Astrocyte of the cerebellum (primary cell): ENCODE results near the gene COL4A3.

Experiments used
- DNase-seq: peaks from one replicate; pipeline ENCODE4 v3.0.0-alpha.2; 2011; ENCODE audit warnings: low read depth
- H3K4me3 ChIP-seq: 2 replicates; pipeline ENCODE4 v1.5.1; 2011; ENCODE audit warnings: mild to moderate bottlenecking, low read depth, low read length, moderate library complexity
- CTCF ChIP-seq: IDR thresholded peaks from 2 replicates; pipeline ENCODE4 v1.5.1; 2012; ENCODE audit warnings: low read length, low read depth, moderate library complexity, mild to moderate bottlenecking; ENCODE audit errors: missing control alignments
- in situ Hi-C: cut with HindIII; loops from 2 replicates; pipeline ENCODE4 v1.10.0; 2017; ENCODE audit warnings: low sequenced_read_pairs

Gene COL4A3

DNA sequence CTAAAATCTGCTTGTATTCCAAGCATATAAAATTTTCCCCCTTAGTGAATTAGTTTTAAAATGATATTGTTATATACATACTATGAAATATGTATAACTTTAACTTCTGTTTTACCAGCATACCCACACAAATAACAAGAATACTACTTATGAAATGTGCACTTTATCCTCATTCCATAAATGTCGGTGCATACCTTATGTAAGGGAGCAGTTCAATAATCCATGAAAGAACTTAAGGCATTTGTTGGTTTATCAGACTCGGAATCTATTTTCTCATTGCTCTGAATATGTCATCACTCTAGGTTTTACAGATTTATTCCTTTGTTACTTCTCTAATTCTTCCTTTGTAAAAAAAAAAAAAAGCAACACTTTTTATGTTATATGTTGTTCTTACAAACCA lies 148.2 kb downstream of the COL4A3 start:
- TF ChIP-seq CTCF = no peak
- DNase-seq = no peak
- no peak overlapping the region for H3K4me3 ChIP-seq
- in situ Hi-C loops = loop anchor here (5.0 kb wide), 1 partner anchor 70 kb away; no protein-coding TSS in a partner anchor

DNA sequence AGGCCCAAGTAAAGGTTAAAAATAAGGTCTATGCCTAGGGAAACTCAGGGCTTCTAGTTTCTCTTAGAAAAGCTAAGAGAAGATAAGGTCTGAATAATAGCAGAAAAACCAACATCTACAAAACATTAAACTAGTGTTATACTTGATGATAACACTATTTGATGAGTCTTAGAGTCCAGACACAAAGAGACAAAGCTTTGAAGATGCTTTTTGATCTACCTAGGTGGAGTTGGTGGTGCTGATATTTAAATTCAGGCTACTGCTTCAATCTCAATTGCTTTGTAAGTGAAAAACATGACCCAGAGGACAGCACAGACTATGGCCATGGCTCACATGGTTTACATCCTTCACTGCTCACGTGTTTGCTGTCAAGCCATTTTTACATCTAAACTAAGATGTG lies 148.9 kb downstream of the COL4A3 start:
- in situ Hi-C loops = loop anchor here (5.0 kb wide), 1 partner anchor 71 kb away; no protein-coding TSS in a partner anchor
- TF ChIP-seq CTCF = no peak
- no peak overlapping the region for H3K4me3 ChIP-seq
- no peak for DNase-seq

DNA sequence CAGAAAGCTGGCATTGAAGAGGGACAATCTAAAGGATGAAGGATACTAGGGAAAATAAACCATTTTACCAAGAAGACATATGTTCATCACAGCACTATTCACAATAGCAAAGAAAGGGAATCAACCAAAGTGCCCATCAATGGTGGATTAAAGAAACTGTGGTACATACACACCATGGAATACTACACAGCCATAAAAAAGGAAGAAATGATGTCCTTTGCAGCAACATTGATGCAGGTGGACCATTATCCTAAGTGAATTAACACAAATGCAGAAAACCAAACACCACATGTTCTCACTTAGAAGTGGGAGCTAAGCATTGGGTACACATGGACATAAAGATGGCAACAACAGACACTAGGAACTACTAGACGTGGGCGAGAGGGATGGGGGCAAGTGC lies 153.4 kb downstream of the COL4A3 start:
- no peak overlapping the region for H3K4me3 ChIP-seq
- in situ Hi-C loops = no loop called here
- TF ChIP-seq CTCF = no peak
- DNase-seq = no peak

DNA sequence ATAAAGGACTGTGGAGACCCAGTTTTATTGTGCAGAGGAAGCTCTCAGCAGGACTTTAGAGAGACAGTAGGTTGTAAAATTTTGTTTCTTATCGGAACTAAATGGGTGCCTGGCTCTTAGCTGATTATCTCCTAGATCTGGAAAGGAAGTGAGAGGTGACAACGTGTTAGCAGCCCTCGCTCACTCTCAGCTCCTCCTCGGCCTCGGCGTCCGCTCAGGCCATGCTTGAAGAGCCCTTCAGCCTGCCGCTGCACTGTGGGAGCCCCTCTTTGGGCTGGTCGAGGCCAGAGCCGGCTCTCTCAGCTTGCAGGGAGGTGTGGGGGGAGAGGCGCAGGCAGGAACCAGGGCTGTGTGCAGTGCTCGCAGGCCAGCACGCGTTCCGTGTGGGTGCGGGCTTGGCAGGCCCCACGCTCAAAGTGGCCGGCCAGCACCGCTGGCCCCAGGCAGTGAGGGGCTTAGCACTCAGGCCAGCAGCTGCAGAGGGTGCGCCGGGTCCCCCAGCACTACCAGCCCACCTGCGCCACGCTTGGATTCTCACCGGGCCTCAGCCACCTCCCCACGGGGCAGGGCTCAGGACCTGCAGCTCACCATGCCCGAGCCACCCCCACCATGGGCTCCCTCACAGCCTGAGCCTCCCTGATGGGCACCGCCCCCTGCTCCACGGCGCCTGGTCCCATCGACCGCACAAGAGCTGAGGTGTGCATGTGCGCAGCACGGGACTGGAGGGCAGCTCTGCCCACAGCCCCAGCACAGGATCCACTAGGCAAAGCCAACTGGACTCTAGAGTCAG lies 156.1 kb downstream of the COL4A3 start:
- H3K4me3 ChIP-seq = no peak overlapping the region
- DNase-seq = no peak
- in situ Hi-C loops = no loop called here
- no peak for TF ChIP-seq CTCF

DNA sequence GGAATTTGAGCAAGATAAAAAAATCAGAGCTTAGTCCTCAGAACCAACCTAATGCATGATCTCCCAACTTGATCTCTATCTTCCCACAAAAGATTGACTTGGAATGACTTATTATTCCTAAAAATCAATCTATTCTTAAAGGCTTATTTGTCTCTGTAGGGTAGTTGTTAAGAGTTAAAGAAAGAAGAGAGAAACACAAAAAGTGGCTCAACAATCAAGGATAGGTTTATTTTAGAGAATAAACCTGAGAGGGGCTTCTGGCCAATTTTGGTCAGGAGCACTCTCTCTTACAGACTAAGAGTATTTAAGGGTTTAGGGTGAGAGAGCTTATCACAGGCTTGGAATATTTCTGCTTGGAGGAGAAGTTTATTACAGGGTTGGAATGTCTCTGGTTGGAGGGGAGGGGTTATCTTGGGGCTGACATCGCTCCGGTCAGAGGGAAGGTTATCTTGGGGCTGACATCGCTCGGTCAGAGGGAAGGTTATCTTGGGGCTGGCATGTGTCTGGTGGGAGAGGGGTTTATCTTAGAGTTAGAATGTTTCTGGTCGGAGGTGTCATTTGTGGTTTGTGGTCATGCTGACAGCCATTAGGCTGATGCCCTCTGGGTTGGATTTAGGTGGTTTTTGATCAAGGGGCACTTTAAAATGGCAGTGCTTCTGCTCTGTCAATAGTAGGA lies 158.2 kb downstream of the COL4A3 start:
- H3K4me3 ChIP-seq = no peak overlapping the region
- DNase-seq = no peak
- TF ChIP-seq CTCF = no peak
- in situ Hi-C loops = no loop called here

GRCh38 chr2:227323818-227324217 lies 159.4 kb downstream of the COL4A3 start:
- in situ Hi-C loops = no loop called here
- no peak for TF ChIP-seq CTCF
- DNase-seq = no peak
- no peak overlapping the region for H3K4me3 ChIP-seq
